NCI-H2227 (cell line): ENCODE data around the gene ALDH1B1.

Experiments used
- DNase-seq: peaks from one replicate; lab custom pipeline; 2025; ENCODE audit not compliant: unreplicated experiment; lab: John Stamatoyannopoulos, UW

The ALDH1B1 gene

GRCh38 chr9:38392235-38393127 lies at the start of gene ALDH1B1:
Gene ALDH1B1, plus strand, starts transcription at chr9:38392702. Its CDS starts 3,047 bp downstream, at chr9:38395749.
- DNase-seq: peak; percentile 87

- DNase-seq: no peak
These were observed 49.5 kb upstream of the ALDH1B1 start for GRCh38 chr9:38343037-38343436.

- no peak for DNase-seq
These were observed 49.0 kb upstream of the ALDH1B1 start for GRCh38 chr9:38343552-38343951.

- DNase-seq: peak; percentile 25
These were observed 47.8 kb upstream of the ALDH1B1 start for GRCh38 chr9:38344566-38345324.

- DNase-seq: no peak
These were observed 46.4 kb upstream of the ALDH1B1 start for GRCh38 chr9:38345851-38346755.

- peak; percentile 19 for DNase-seq
These were observed 45.7 kb upstream of the ALDH1B1 start for GRCh38 chr9:38346811-38347210.

- DNase-seq: no peak
These were observed 45.2 kb upstream of the ALDH1B1 start for GRCh38 chr9:38347271-38347671.

GRCh38 chr9:38347946-38348345 lies 44.6 kb upstream of the ALDH1B1 start:
- no peak for DNase-seq

GRCh38 chr9:38350529-38350928 lies 42.0 kb upstream of the ALDH1B1 start:
- DNase-seq: no peak

GRCh38 chr9:38352530-38353328 lies 39.8 kb upstream of the ALDH1B1 start:
- peak; percentile 39 for DNase-seq

- DNase-seq: no peak
These were observed 37.4 kb upstream of the ALDH1B1 start for GRCh38 chr9:38355115-38355514.

- no peak for DNase-seq
These were observed 36.9 kb upstream of the ALDH1B1 start for GRCh38 chr9:38355517-38356120.

GRCh38 chr9:38356851-38357250 lies 35.7 kb upstream of the ALDH1B1 start:
- no peak for DNase-seq

- DNase-seq: no peak
These were observed 35.0 kb upstream of the ALDH1B1 start for GRCh38 chr9:38357350-38358114.

GRCh38 chr9:38358390-38359296 lies 33.9 kb upstream of the ALDH1B1 start:
- no peak for DNase-seq

- DNase-seq: no peak
These were observed 33.2 kb upstream of the ALDH1B1 start for GRCh38 chr9:38359297-38359653.

GRCh38 chr9:38359689-38360385 lies 32.7 kb upstream of the ALDH1B1 start:
- no peak for DNase-seq
